ENCODE data around the gene FBXO45.
"Not testable (repeated sequence)": the region's sequence is repeated elsewhere in the genome, so short reads cannot be mapped to it uniquely, and the experiment has no call there.

The FBXO45 gene, protein sequence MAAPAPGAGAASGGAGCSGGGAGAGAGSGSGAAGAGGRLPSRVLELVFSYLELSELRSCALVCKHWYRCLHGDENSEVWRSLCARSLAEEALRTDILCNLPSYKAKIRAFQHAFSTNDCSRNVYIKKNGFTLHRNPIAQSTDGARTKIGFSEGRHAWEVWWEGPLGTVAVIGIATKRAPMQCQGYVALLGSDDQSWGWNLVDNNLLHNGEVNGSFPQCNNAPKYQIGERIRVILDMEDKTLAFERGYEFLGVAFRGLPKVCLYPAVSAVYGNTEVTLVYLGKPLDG

DNA sequence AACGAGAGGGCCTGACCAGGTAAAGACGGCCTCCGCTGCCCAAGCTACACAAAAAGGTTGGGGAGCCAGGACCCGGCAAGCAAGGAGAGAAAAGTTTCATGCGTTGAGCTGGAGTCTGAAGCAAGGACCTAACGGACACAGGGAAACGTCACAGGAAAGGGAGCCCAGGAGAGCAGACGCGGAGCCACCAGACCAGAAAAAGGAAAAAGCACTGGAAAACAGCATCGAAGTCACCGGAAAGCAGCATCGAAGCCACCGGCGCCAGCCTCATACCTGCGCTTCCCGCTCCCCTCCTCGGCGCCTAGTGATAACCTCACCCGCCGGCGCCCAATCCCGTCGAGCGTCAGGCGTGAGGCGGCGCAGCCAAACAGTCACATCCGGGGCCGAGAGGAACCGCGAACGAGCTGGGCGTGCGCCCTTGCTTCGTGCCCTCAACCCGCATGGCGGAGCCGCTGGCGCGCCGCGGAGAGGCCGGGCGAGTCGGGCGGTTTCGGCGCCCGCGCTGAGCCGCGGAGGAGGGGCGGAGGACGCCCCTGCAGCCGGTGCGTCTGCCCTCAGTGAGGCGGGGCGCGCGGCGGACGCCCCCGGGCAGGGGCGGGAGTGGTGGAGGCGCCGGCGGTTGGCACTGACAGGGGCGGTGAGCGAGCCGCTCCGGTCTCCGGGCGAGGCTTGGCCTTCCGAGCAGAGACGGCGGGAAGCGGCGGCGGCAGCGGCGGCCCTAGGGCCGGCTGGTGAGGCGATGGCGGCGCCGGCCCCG, at the start of gene FBXO45, which contains the start of gene WDR53:
FBXO45 (plus strand) TSS at position 415 of the 757 bp plus-strand sequence; CDS start at position 740, 325 bp downstream.
WDR53 (minus strand) TSS at position 309 of the 757 bp plus-strand sequence. CDS start 7,079 bp downstream, outside the sequence.
- DNase-seq, result peak; percentile 94

DNA sequence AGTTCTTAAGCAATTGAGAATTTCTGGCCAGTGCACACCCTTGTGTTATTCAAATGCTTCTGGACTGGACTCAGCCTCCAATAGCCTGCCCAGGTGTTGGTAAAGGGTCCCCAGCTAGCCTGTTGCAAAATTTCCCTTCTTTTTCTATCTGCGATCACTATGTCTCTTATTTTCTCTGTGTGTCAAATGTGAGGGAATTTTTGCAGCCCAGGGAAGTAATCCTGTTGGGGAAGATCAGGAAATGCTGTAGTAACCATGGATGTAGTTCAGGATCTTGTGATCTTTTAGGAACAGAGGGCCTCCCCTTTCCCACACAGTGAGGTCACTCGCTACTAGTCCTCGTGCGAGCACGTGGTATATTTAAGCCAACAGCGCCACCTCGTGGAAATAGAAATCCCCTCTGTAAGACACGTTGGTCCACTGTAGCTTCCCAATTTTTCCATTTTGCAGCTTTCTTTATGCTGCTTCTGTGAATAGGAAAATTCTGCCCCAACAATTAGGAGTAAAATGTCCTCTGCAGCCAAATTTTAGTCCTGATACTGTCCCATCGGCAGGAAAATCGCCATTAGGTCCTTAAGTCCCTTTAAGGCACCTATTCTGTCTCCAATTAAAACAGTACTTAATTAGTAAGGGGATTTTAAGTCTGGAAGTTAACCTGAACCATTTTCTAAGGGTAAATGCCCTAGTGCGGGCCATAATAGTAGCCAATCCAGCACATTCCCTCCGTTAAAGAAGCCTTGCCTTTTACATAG, 49.3 kb upstream of the FBXO45 start:
- peak; percentile 57 for DNase-seq

DNA sequence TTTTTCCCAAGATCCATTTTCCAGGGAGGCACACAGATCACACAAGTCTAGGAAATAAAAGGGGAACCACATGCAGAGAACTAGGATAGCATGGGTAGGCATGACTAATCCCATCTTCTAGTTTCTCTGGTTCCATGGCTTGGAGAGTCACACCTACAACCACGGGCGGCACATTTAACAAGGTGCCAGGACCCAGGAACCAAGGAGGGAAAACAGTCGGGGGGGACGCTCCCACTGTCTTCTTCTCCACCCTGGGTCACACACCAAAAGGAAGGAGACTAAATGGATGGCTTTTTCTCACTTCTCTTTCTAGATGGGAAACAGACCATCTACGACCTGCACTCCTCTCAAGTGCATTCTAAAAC, 48.8 kb upstream of the FBXO45 start:
- no peak for DNase-seq

DNA sequence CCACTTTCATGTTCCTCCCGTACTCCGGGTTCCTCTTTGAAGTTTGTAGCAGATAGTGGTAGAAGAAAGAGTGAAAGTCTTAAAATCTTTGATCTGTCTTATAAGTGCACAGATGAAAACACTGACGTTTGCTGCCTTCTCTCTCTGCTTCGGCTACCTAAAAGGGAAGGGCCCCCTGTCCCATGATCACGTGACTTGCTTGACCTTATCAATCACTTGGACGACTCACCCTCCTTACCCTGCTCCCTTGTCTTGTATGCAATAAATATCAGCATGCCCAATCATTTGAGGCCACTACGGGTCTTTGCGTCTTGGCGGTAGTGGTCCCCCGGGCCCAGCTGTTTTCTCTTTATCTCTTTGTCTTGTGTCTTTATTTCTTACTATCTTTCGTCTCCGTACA, 47.2 kb upstream of the FBXO45 start:
- DNase-seq, result not testable (repeated sequence)

DNA sequence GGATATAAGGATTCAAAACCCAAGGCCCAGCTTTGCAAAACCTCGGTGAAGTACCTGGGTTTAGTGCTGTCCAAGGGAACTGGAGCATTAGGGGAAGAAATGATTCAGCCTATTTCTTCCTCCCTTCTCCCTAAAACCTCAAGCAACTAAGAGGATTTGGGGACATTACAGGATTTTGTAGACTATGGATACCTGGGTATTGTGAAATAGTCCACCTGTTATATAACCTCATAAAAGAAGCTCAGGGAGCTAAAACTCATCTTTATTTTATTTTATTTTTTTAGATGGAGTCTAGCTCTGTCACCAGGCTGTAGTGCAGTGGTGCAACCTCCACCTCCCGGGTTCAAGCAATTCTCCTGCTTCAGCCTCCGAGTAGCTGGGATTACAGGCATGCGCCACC, 44.6 kb upstream of the FBXO45 start:
- DNase-seq, result no peak

DNA sequence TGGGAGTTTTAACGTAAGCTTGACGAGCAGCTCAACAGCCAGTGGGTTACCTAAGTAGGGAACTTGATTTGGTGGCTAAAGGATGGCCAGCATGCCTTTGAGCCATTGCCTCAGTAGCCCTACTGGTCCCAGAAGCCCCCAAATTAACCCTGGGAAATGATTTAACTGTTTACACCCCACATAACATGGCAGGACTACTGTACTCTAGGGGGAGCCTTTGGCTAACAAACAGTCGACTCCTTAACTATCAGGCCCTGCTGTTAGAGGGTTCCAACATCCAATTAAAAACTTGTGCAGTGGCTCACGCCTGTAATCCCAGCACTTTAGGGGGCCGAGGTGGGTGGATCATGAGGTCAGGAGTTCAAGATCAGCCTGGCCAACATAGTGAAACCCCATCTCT, 43.9 kb upstream of the FBXO45 start:
- DNase-seq, result no peak

DNA sequence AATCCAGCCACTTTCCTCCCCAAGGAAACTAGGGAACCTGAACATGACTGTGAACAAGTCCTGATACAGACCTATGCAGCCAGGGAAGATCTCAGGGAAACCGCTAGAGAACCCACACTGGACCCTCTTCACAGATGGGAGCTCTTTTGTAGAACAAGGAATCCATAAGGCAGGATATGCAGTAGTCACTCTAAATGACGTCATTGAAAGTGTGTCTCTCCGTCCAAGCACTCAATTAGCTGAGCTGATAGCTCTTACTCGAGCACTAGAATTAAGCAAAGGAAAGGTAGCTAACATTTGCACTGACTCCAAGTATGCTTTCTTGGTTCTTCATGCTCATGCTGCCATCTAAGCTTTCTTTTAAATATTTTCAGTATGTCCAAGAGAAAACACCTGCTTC, 43.3 kb upstream of the FBXO45 start:
- DNase-seq, result no peak

DNA sequence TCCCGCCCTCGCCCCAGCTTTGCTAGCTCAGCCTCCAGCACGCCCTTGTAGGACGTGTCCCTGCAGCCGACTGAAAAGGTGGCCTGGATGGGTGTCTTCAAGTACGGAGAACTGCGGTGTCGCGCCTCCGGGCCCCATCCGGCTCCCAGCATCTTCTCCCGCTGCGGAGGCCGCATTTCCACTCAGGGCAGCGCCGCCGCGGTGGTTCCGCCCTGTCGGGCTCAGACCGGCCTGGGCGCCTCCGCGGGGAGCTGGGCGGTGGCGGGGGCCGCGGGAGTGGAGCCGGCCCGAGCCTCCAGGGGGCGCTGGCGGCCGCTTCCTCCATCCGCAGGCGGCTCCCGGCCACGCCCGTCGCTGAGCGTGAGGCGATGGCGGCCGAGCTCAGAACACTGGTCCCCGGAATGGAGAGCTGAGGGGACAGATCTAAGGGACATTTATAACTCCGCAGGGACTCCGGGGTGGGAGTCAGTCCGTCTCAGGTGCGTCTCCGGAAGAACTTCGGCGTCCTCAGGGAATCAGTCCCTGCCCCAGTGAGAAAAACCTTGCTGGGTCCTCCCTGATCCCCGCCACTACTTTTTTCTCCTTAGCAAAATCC, 39.7 kb upstream of the FBXO45 start:
- DNase-seq, result peak; percentile 76

DNA sequence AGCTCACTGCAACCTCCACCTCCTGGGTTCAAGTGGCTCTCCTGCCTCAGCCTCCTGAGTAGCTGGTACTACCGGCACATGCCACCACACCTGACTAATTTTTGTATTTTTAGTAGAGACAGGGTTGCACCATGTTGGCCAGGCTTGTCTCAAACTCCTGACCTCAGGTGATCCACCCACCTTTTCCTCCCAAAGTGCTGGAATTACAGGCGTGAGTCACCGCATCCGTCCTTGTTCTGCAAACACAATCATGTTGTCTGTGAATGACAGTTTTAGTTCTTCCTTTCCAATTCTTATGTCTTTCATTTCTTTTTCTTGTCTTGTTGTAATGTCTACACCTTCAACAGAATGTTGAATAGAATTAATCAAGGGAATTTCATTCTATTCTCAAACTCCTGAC, 37.0 kb upstream of the FBXO45 start:
- no peak for DNase-seq

DNA sequence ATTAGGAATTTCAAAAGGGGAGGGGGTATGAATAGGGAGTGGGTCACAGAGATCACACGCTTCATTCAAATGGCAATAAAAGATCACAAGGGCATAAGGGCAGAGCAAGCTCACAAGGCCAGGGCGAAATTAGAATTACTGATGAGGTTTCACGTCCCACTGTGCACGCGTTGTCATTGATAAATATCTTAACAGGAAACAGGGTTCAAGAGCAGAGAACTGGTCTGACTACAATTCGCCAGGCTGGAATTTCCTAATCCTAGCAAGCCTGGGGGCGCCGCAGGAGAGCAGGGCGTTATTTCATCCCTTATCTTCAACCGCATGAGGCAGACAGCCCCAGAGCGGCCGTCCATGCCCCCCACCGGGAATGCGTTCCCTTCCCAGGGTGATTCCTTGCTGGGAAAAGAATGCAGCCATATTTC, 35.2 kb upstream of the FBXO45 start:
- DNase-seq, result no peak

DNA sequence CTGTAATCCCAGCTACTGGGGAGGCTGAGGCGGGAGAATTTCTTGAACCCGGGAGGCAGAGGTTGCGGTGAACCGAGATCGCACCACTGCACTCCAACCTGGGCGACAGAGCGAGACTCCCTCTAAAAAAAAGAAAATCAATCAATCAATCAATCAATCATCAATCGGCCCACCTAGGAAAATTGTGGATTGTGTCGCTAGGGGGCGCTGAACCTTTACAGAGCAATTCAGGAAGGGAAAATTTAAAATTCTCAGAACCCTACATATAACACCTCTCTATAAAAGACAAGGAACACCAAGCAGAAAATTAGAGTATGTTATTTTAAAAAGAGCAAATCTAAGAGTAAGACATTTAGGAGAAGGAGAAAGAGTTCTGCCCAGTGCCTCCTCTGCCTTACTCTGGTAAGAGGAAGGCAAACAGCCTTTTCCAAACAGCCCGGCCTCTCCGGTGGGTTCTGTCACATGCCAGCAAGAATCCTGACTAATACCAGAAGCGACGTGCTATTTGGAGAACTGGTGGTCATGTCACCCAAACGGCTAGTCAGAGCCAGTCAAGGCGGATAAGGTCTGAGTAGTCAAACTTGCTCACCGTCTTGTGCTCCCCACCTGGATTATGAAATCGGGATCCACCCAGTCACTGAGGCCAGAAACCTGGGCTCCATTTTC, 31.0 kb upstream of the FBXO45 start:
- DNase-seq, result peak; percentile 72

DNA sequence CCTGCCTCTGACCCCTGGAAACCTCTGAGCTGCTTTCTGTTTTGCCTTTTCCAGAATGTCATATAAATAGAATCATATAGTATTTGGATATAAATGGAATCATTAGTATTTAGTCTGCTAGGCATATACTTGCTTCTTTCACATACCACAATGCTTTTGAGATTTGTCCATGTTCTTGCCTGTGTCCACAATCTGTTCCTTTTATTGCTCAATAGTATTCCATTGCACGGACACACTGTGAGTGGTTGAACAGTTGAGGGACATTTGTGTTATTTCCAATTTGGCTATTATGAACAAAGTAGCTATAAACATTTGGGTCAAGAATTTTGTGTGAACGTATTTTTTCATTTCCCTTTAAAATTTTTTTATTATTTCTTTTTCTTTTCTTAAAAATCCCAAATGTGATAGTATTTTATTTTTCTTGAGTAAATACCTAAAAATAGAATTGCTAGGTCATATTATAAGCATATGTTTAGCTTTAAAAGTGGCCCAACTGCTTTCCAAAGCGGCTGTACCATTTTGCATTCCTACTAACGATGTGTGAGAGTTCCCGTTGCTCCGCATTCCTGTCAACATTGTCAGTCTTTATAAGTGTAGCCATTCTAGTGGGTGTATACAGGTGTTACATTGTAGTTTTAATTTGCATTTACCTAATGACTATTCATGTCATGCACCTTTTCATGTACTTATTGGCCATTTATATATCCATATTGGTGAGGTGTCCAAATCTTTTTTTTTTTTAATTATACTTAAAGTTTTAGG, 26.6 kb upstream of the FBXO45 start:
- no peak for DNase-seq

DNA sequence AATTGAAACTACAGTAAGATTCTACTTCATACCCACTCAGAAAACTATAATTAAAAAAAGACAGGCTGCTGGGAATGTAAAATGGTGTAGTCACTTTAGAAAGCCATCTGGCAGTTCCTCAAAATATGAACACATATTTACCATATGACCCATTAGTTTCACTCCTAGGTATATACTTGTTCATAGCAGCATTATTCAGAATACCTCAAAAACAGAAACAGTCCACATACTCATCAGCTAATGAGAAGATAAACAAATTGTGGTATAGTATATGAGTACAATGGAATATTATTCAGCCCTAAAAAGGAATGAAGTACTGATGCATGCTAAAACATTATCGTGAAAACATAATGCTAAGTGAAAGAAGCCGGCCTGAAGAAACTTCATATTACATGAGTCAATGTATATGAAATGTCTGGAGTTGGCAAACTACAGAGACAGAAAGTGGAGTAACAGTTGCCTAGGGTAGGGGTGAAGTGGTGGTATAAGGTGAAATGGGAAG, 23.9 kb upstream of the FBXO45 start:
- no peak for DNase-seq

DNA sequence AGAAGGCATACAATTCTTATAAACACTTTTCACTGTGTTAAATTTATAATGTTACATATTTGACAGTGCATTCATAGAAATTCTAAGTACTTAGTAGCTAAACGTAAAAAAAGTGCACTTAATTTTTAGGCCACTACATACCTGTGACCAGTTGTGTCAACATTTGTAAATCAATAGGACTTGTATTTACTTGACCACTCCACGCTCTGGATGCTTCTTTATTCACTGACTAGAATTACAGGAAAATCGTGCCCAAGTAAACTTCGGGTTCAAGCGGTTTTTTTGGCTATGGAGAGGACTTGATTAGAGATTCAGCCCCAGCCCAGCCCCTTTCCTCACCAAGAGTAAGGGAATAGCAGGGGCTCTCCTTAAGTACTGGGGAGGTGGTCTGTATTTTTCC, 21.9 kb upstream of the FBXO45 start:
- no peak for DNase-seq

DNA sequence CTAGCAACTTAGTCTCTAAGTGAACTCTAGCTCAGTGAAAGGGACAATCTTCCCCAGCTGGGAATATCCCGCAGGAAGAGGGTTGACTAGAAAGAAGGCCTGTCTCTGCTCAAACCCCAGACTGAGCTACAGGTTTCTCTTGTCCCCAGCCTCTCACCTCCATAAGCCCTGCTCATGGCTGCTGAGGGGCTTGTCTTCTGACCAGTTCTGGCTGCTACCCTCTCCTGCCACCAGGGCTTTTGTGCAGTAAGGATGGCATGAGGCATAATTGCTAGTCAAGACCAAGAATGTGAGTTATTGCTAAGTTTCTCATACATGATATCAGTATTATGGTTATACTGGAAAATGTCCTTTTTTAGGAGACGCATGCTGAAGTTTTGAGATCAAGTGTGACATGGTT, 21.4 kb upstream of the FBXO45 start:
- DNase-seq, result no peak

DNA sequence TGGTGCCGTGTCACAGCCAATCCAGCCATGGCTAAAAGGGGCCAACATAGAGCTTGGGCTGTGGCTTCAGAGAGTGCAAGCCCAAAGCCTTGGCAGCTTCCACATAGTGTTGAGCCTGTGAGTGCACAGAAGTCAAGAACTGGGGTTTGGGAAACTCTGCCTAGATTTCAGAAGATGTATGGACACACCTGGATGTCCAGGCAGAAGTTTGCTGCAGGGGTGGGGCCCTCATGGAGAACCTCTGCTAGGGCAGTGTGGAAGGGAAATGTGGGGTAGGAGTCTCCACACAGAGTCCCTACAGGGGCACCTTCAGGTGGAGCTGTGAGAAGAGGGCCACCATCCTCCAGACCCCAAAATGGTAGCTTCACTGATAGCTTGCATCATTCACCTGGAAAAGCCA, 19.1 kb upstream of the FBXO45 start:
- not testable (repeated sequence) for DNase-seq

DNA sequence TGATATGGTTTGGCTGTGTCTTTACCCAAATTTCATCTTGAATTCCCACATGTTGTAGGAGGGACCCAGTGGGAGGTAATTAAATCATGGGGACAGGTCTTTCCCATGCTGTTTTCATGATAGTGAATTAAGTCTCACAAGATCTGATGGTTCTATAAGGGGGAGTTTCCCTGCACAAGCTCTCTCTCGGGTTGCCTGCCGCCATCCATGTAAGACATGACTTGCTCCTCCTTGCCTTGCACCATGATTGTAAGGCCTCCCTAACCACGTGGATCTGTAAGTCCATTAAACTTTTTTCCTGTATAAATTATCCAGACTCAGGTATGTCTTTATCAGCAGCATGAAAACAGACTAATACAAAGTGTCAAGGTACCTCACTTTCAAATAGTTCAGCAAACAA, 18.3 kb upstream of the FBXO45 start:
- not testable (repeated sequence) for DNase-seq

DNA sequence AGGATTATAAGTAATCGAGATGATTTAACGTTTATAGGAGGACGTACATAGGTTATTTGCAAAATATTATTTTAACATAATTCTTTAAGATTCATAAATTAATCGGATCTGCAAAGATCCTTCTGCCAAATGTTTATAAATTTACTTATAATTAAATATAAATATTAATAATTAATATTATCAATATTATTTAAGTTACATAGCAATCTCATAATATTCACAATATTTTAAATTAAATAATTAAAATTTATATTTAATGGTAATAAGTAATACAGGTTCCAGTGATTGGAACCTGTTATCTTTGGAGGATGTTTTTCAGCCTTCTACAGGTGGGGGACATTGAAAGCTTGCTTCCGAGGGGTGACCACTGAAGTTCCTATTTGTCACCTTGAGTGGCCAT, 16.2 kb upstream of the FBXO45 start:
- no peak for DNase-seq

DNA sequence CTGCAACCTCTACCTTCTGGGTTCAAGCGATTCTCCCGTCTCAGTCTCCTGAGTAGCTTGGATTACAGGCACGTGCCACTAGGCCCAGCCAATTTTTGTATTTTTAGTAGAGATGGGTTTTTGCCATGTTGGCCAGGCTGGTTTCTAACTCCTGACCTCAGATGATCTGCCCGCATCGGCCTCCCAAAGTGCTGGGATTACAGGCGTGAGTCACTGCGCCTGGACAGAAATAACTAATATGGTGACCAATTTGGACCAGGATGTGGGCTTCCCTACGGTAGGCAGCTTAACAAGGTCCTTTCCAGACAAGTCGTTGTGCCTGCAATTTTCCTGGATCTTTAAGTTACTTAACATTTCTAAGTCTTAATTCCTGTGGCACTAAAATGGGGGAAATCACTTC, 14.9 kb upstream of the FBXO45 start:
- no peak for DNase-seq

DNA sequence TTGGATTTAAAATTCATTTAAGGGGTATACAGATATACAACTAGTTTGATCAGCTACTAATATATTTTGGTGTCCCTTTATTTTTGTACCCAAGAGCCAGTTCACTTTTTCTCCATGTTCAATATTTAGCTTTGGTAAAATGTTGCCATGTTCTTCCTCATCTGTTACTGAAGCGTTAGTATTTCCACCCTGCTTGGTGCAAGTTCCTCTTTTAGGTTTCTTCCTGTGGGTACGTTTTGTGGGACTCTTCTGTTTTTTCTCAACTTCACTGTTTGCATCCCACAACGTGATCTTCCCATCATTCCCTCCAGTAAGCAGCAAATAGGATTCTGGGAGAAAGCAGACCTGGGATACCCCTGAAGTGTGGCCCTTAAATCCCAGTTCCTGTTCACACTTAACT, 14.3 kb upstream of the FBXO45 start:
- DNase-seq, result no peak

DNA sequence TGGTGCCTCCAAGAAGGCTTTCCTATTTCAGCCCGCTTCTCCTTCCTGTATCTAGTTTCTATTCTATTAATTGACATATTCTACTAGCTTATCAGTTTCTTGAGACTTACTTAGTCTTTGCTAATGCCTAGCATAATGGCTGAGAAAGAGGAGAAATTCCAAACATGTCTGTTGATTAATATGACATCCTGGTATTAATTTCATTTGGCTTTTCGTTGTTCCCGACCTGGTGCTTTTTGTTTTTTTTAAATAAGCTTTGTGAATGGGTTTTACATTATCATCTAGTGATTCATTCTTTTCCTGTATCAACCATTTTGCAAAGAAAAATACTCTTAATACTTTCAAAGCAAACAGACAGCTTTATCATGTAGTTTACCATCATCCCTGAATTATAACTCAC, 13.2 kb upstream of the FBXO45 start:
- no peak for DNase-seq

DNA sequence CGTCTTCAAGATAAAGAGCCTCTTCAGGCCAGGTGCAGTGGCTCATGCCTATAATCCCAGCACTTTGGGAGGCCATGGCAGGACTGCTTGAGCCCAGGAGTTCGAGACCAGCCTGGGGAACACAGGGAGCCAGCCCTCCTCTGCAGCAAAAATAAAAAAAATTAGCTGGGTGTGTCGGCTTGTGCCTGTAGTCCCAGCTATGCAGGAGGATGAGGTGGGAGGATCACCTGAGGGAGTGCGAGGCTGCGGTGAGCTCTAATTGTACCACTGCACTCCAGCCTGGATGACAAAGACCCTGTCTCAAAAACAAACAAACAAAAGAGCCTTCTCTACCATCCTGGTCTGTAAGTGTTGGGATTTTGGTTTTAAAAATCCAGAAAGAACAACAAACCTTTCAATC, 11.2 kb upstream of the FBXO45 start:
- DNase-seq, result no peak
